ENCODE measurements around the gene ERCC5. TPM values are rescaled to one million over a fixed set of nuclear protein-coding genes. Genes with fewer than 3 reads are reported as not detected.
A peak's percentile ranks its signal among the peaks of the same experiment; 100 is the strongest.

The ERCC5 gene
- polyA plus RNA-seq (ENCODE audit: insufficient read length in 4 of 4): 10 to 100 TPM; 73.8 to 79.8 (median 75.4) TPM

GRCh38 chr13:102845630-102846260, at the start of gene ERCC5:
TSS of gene ERCC5 (plus strand) at chr13:102846032. CDS start at chr13:102846267, 235 bp downstream.
- peak; percentile 91 to 99 (median 94) for DNase-seq (ENCODE audit: low read depth in 4 of 4, low spot score in 3 of 4)

DNA sequence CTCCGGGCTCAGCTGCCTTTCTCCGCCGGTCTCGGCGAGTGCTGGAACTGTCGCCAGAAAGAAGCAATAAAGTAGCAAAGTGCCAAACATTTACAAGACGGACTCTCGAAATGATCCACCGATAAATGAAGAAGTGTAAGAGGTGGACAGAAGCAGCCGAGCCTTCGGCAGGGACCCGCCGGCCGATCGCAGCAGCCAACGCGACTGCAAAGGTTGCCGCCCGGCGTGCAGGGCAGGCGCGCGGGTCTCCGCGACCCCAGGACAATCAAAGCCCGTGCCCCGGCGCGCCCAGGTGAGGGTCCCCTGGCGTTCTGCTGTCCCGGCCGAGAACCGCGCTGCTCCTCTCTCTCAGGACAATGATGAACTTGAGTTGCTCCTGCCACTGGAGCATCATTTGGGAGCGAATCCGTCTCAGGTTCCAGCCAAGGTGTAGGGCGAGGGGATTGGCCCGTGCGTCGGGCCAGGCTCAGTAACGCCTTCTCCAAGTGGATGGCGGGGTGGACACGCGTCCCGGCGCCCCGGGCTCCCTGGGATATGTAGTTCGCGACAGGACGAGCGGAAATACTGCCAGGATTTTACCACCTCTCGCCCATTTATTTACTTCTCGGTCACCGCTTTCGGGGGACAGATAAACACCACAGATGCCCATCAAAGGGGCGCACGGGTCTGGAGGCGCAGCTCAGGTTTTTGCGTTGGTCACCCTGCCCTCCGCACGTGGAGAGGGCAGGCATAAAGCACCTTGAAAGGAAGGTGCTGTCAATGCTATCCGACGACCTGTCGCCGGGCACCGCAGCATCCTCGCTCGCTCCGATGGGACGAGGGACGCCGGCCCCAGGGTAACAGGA, 47.0 kb upstream of the ERCC5 start, which contains the start of the genes BIVM and POGLUT2:
Gene BIVM, plus strand, starts transcription at position 539 of the 845 bp plus-strand sequence. CDS start 8,149 bp downstream, outside the sequence.
Gene POGLUT2, minus strand, starts transcription at position 396 of the 845 bp plus-strand sequence. Its CDS starts 306 bp downstream, at position 90.
- peak; percentile 77 to 90 (median 83) for DNase-seq (ENCODE audit: low read depth in 4 of 4, low spot score in 3 of 4)

DNA sequence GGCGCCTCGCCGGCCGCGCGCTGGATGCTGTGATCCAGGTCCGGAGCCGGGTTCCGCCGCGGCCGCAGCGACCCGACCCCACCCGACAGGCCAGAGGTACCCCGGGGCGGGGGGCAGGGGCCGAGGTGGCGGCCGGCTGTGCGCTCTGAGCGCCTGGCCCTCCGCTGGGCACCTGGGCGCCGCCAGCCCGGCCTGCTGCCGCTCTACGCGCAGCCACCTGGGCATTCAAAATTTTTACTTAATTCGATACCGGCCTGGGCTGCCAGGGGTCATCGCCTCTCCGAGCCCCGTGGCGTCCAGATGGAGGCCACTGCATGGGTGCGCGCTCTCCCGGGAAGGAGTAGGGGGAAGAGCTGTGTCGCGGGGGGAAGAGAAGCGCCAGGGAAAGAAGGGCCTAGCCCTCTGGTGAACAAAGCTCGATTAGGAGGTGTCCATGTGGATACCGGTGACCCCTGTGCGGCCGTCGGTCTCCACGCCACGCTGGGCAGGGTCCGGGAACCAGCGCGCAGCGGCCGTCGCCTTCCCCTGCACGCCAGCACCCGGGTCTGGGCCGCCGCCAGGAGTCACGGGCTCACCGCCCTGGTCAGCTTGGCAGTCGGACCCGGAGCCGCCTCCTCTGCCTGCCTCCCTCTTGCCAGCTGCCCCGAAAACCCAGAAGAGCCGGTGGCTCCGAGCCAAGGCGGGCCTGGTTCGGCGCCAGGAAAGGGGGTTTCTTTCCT, 46.2 kb upstream of the ERCC5 start:
- peak in 1 of 4 donors; percentile 35 for DNase-seq (ENCODE audit: low read depth in 4 of 4, low spot score in 3 of 4)

GRCh38 chr13:102800145-102801041, 45.4 kb upstream of the ERCC5 start:
- peak in 3 of 4 donors; percentile 68 to 77 (median 69) for DNase-seq (ENCODE audit: low read depth in 4 of 4, low spot score in 3 of 4)

GRCh38 chr13:102805680-102806079, 40.2 kb upstream of the ERCC5 start:
- no peak for DNase-seq (ENCODE audit: low read depth in 4 of 4, low spot score in 3 of 4)

DNA sequence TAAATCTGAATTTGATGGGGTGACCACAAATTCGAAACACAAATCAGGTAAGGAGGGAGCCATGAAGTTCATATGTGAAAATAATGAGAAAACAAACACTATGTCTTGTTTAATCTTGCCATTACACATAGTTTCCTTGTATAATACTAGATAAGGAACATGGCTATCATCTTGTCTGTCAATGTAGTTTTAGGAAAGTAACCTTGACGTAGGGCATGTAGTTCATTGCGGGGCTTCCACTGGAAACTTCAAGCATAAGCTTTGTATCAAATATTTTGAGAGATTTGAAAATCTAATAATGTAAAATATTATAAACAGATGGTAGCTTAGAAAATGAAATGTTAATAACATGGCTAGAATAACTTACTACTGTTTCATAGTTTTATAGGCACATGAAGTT, 38.1 kb upstream of the ERCC5 start:
- DNase-seq (ENCODE audit: low read depth in 4 of 4, low spot score in 3 of 4): no peak

GRCh38 chr13:102812611-102813287, 33.1 kb upstream of the ERCC5 start:
- no peak for DNase-seq (ENCODE audit: low read depth in 4 of 4, low spot score in 3 of 4)

GRCh38 chr13:102814025-102814607, 31.7 kb upstream of the ERCC5 start:
- DNase-seq (ENCODE audit: low read depth in 4 of 4, low spot score in 3 of 4): no peak

- no peak for DNase-seq (ENCODE audit: low read depth in 4 of 4, low spot score in 3 of 4)
These were observed 31.0 kb upstream of the ERCC5 start for GRCh38 chr13:102814793-102815192.

- no peak for DNase-seq (ENCODE audit: low read depth in 4 of 4, low spot score in 3 of 4)
These were observed 30.0 kb upstream of the ERCC5 start for GRCh38 chr13:102815788-102816187.

DNA sequence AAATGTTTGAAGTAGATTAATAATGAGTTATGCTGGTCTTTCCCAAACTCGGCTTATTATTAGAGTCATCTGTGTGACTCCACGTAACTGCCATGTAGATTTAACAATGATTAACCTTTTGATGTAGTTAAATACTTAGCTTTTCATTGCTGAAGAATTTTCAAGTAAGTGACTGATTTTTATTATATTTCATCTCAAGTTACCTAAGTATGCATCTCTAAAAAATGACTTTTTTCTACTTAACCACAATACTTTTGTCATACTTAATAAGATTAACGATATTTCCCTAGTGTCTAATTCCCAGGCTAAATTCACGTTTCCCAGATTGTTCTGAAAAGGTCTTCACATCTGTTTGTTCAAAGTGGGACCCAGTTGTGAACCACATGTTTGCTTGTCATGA, 29.1 kb upstream of the ERCC5 start:
- no peak for DNase-seq (ENCODE audit: low read depth in 4 of 4, low spot score in 3 of 4)

- no peak for DNase-seq (ENCODE audit: low read depth in 4 of 4, low spot score in 3 of 4)
These were observed 28.6 kb upstream of the ERCC5 start for GRCh38 chr13:102817241-102817640.

DNA sequence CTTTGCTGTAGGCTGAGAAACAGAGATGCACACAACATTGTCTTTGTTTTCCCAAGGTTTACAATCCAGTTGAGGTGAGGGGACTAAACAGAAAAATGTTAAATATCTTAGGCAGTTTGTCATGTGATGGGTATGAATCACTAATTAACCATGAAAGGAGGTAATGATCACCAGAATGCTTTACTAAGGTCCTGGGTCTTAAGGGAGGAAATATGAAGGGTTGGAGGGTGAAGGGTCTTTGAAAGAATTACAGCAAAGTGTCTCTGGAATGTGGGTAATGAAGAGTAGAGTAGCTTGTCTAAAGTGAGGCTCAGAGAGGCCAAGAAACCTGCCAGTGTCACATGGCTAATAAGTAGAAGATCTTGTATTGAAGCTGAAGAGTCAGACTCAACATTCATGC, 27.9 kb upstream of the ERCC5 start:
- DNase-seq (ENCODE audit: low read depth in 4 of 4, low spot score in 3 of 4): peak in 1 of 4 donors; percentile 9

DNA sequence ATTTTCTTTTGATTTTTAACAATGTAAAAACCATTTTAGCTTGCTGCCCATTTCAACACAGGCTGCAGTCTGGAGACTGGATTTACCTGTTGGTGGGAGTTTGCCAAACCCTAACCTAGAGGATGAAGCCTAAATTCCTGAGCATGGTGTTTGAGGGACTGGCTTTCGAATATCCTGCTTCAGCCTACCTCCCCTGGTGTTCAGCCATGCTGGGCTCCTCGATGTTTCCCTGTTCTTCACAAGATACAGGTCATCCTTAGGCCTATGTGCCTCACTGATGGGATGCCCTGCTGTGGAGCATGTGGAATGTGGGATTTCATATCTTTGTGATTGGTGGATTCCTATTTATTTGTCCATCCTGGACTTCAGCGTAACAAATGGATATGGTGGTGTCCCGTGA, 20.4 kb upstream of the ERCC5 start:
- DNase-seq (ENCODE audit: low read depth in 4 of 4, low spot score in 3 of 4): no peak

- DNase-seq (ENCODE audit: low read depth in 4 of 4, low spot score in 3 of 4): no peak
These were observed 19.7 kb upstream of the ERCC5 start for GRCh38 chr13:102825921-102826706.

GRCh38 chr13:102830646-102831045, 15.2 kb upstream of the ERCC5 start:
- no peak for DNase-seq (ENCODE audit: low read depth in 4 of 4, low spot score in 3 of 4)

- DNase-seq (ENCODE audit: low read depth in 4 of 4, low spot score in 3 of 4): no peak
These were observed 9.4 kb upstream of the ERCC5 start for GRCh38 chr13:102836471-102836870.

DNA sequence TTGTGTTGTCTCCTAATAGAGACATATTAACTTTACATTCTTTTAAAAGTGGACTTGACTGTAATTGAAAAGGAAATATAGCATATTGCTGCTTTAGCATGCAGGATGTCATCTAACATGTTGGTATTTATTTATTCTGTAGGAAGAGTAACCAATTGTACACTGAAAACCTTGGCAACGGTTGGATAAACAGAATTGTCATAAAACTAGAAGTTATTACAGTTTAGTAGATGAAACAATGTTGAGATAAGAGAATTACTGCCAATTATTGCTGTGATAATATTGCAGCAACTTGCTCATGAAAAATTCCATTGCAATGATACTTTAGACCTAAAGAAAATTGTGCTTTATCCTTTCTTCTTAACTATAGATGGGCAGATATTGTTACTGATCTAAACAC, 7.6 kb upstream of the ERCC5 start:
- no peak for DNase-seq (ENCODE audit: low read depth in 4 of 4, low spot score in 3 of 4)

Measured in right renal pelvis (tissue), 4 donors.